Amniotic stem cell (primary cell): ENCODE results near the gene AFAP1.

ENCODE experiments used
- DNase-seq: peaks from one replicate; lab custom pipeline; 2025; lab: John Stamatoyannopoulos, UW

AFAP1 gene

GRCh38 chr4:7910952-7911578 lies 28.6 kb downstream of the AFAP1 start:
- peak; percentile 84 for DNase-seq

GRCh38 chr4:7910263-7910896 lies 29.3 kb downstream of the AFAP1 start:
- no peak for DNase-seq

GRCh38 chr4:7909463-7910262 lies 30.0 kb downstream of the AFAP1 start:
- no peak for DNase-seq

- no peak for DNase-seq
These were observed 31.0 kb downstream of the AFAP1 start for GRCh38 chr4:7908668-7909067.

- DNase-seq = no peak
These were observed 32.5 kb downstream of the AFAP1 start for GRCh38 chr4:7907142-7907541.

GRCh38 chr4:7906171-7906701 lies 33.4 kb downstream of the AFAP1 start:
- no peak for DNase-seq

GRCh38 chr4:7904952-7905915 lies 34.4 kb downstream of the AFAP1 start:
- no peak for DNase-seq

GRCh38 chr4:7903791-7904516 lies 35.7 kb downstream of the AFAP1 start:
- DNase-seq = no peak

- DNase-seq = no peak
These were observed 36.8 kb downstream of the AFAP1 start for GRCh38 chr4:7902826-7903225.

GRCh38 chr4:7902101-7902553 lies 37.5 kb downstream of the AFAP1 start:
- DNase-seq = no peak

GRCh38 chr4:7901311-7901885 lies 38.3 kb downstream of the AFAP1 start:
- DNase-seq = no peak

GRCh38 chr4:7900334-7900909 lies 39.2 kb downstream of the AFAP1 start:
- DNase-seq = no peak

GRCh38 chr4:7899184-7899869 lies 40.3 kb downstream of the AFAP1 start:
- no peak for DNase-seq

GRCh38 chr4:7898385-7898784 lies 41.3 kb downstream of the AFAP1 start:
- DNase-seq = no peak

GRCh38 chr4:7897811-7898210 lies 41.9 kb downstream of the AFAP1 start:
- no peak for DNase-seq

- no peak for DNase-seq
These were observed 44.9 kb downstream of the AFAP1 start for GRCh38 chr4:7894677-7895181.

GRCh38 chr4:7894098-7894676 lies 45.5 kb downstream of the AFAP1 start:
- no peak for DNase-seq

- DNase-seq = no peak
These were observed 46.1 kb downstream of the AFAP1 start for GRCh38 chr4:7893539-7893938.
